HEK293T (cell line): ENCODE measurements around the gene LRRC40.

ENCODE experiments used
- NFRKB ChIP-seq: fragments of 450-650 bp; IDR thresholded peaks from 2 replicates; pipeline ENCODE4 v1.6.1; 2016; ENCODE audit warnings: mild to moderate bottlenecking, moderate library complexity
- SUZ12 ChIP-seq: fragments of 450-650 bp; IDR thresholded peaks from 2 replicates; pipeline ENCODE4 v1.6.1; 2016; ENCODE audit warnings: mild to moderate bottlenecking

GRCh38 chr1:70207492-70207891 lies 2.1 kb upstream of the LRRC40 start:
- no peak for TF ChIP-seq NFRKB
- TF ChIP-seq SUZ12 = no peak
